GM21381 (cell line): ENCODE results near the gene EME1.

ENCODE experiments used
- ATAC-seq: cut with Tn5 transposase; IDR thresholded peaks from one replicate; pipeline ENCODE4 v1.9.1; 2021; ENCODE audit warnings: mild to moderate bottlenecking, moderate library complexity; ENCODE audit not compliant: unreplicated experiment

The EME1 gene

GRCh38 chr17:50362661-50363060 lies 10.4 kb upstream of the EME1 start:
- no peak for ATAC-seq

- no peak for ATAC-seq
These were observed 9.6 kb upstream of the EME1 start for GRCh38 chr17:50363217-50364060.

GRCh38 chr17:50364061-50364458 lies 9.0 kb upstream of the EME1 start:
- no peak for ATAC-seq

- no peak for ATAC-seq
These were observed 8.3 kb upstream of the EME1 start for GRCh38 chr17:50364715-50365114.

- ATAC-seq: no peak
These were observed 7.9 kb upstream of the EME1 start for GRCh38 chr17:50365165-50365564.

- no peak for ATAC-seq
These were observed 7.2 kb upstream of the EME1 start for GRCh38 chr17:50365649-50366393.

GRCh38 chr17:50367401-50367800 lies 5.6 kb upstream of the EME1 start:
- ATAC-seq: no peak

GRCh38 chr17:50370052-50370451 lies 3.0 kb upstream of the EME1 start:
- ATAC-seq: no peak

GRCh38 chr17:50371526-50371925 lies 1.5 kb upstream of the EME1 start:
- no peak for ATAC-seq

GRCh38 chr17:50372222-50372757 lies 739 bp upstream of the EME1 start:
- ATAC-seq: no peak

- no peak for ATAC-seq
These were observed 676 bp downstream of the EME1 start for GRCh38 chr17:50373705-50374104.

GRCh38 chr17:50375858-50376538 lies 3.0 kb downstream of the EME1 start:
- ATAC-seq: no peak

- no peak for ATAC-seq
These were observed 6.5 kb downstream of the EME1 start for GRCh38 chr17:50379351-50380132.

GRCh38 chr17:50380369-50381259 lies 7.6 kb downstream of the EME1 start:
- no peak for ATAC-seq

GRCh38 chr17:50381260-50381815 lies 8.3 kb downstream of the EME1 start:
- ATAC-seq: no peak

- ATAC-seq: no peak
These were observed 8.9 kb downstream of the EME1 start for GRCh38 chr17:50381920-50382319.

- no peak for ATAC-seq
These were observed 9.9 kb downstream of the EME1 start for GRCh38 chr17:50382931-50383330.

GRCh38 chr17:50386510-50386909 lies 13.5 kb downstream of the EME1 start:
- ATAC-seq: no peak

- ATAC-seq: no peak
These were observed 15.7 kb downstream of the EME1 start for GRCh38 chr17:50388728-50389127.
